ENCODE measurements around the gene RAPGEF2.

The RAPGEF2 gene

DNA sequence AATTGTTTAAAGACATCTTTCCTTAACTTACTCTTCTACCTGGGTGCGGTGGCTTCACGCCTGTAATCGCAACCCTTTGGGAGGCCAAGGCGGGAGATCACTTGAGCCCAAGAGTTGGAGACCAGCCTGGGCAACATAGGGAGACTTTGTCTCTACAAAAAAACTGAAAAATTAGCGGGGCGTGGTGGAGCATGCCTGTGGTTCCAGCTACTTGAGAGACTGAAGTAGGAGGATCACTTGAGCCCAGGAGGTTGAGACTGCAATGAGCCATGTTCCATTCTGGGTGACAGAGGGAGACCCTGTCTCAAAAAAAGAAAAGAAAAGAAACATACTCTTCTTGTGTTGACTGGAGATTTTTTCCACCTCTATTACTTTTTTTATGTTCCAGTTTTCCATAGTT lies 181.9 kb downstream of the RAPGEF2 start:
- H3K9me3 Mint-ChIP-seq: no peaks in the 10 kb centered on the region
- peak overlapping the region in 2 of 3 experiments; percentile 80 to 88 for H3K27ac Mint-ChIP-seq
- no peak overlapping the region for H3K4me3 Mint-ChIP-seq
- peaks cover 34% of the 10 kb centered on the region for H3K4me1 Mint-ChIP-seq
- TF ChIP-seq, protein P1, sequence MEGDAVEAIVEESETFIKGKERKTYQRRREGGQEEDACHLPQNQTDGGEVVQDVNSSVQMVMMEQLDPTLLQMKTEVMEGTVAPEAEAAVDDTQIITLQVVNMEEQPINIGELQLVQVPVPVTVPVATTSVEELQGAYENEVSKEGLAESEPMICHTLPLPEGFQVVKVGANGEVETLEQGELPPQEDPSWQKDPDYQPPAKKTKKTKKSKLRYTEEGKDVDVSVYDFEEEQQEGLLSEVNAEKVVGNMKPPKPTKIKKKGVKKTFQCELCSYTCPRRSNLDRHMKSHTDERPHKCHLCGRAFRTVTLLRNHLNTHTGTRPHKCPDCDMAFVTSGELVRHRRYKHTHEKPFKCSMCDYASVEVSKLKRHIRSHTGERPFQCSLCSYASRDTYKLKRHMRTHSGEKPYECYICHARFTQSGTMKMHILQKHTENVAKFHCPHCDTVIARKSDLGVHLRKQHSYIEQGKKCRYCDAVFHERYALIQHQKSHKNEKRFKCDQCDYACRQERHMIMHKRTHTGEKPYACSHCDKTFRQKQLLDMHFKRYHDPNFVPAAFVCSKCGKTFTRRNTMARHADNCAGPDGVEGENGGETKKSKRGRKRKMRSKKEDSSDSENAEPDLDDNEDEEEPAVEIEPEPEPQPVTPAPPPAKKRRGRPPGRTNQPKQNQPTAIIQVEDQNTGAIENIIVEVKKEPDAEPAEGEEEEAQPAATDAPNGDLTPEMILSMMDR (IDR thresholded peaks at IDR 0.05; ENCODE audit: unreplicated experiment in 3 of 3): no peak
- peaks cover 1% of the 10 kb centered on the region for H3K27me3 Mint-ChIP-seq (ENCODE audit: low read depth)
- peaks cover 9% of the 10 kb centered on the region for H3K36me3 Mint-ChIP-seq (ENCODE audit: low read depth)

DNA sequence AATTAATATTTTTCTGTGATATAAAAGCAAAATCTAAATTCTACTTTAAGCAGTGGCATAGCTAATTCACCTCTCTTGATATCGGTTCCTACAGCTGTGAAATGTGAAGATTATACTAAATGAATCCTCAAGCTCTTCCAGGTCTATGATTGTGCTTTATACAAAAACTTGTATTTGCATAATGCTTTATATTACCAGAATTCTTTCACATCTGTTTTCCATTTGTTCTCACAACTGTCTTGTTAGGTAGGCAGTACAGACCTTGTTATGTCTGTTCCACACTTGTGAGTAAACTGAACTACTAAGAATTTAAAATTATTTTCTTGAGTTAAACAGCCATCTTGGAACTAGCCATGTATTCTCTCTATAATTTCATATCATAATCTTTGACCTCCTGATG lies 184.9 kb downstream of the RAPGEF2 start:
- Mint-ChIP-seq H3K27me3 (ENCODE audit: low read depth) (no peaks in the 10 kb centered on the region), H3K4me3 (no peak overlapping the region), H3K9me3 (no peaks in the 10 kb centered on the region), H3K4me1 (peaks cover 30% of the 10 kb centered on the region), H3K36me3 (ENCODE audit: low read depth) (peaks cover 7% of the 10 kb centered on the region), H3K27ac (no peak overlapping the region)
- TF ChIP-seq, protein P1 (IDR thresholded peaks at IDR 0.05; ENCODE audit: unreplicated experiment in 3 of 3): no peak

GRCh38 chr4:159289682-159290081 lies 186.8 kb downstream of the RAPGEF2 start:
- Mint-ChIP-seq H3K27me3 (ENCODE audit: low read depth) (no peaks in the 10 kb centered on the region), H3K9me3 (no peaks in the 10 kb centered on the region), H3K4me3 (no peak overlapping the region), H3K4me1 (peaks cover 16% of the 10 kb centered on the region), H3K36me3 (ENCODE audit: low read depth) (peaks cover 7% of the 10 kb centered on the region), H3K27ac (no peak overlapping the region)
- TF ChIP-seq, protein P1 (IDR thresholded peaks at IDR 0.05; ENCODE audit: unreplicated experiment in 3 of 3): no peak

GRCh38 chr4:159290321-159291030 lies 187.6 kb downstream of the RAPGEF2 start:
- Mint-ChIP-seq H3K36me3 (ENCODE audit: low read depth) (peaks cover 7% of the 10 kb centered on the region), H3K9me3 (no peaks in the 10 kb centered on the region), H3K4me3 (no peak overlapping the region), H3K27ac (no peak overlapping the region), H3K27me3 (ENCODE audit: low read depth) (no peaks in the 10 kb centered on the region), H3K4me1 (peaks cover 16% of the 10 kb centered on the region)
- TF ChIP-seq, protein P1 (IDR thresholded peaks at IDR 0.05; ENCODE audit: unreplicated experiment in 3 of 3): no peak

GRCh38 chr4:159291176-159291575 lies 188.3 kb downstream of the RAPGEF2 start:
- no peak overlapping the region for H3K27ac Mint-ChIP-seq
- peaks cover 16% of the 10 kb centered on the region for H3K4me1 Mint-ChIP-seq
- H3K4me3 Mint-ChIP-seq: no peak overlapping the region
- H3K9me3 Mint-ChIP-seq: no peaks in the 10 kb centered on the region
- H3K27me3 Mint-ChIP-seq (ENCODE audit: low read depth): no peaks in the 10 kb centered on the region
- H3K36me3 Mint-ChIP-seq (ENCODE audit: low read depth): peaks cover 4% of the 10 kb centered on the region
- TF ChIP-seq, protein P1 (IDR thresholded peaks at IDR 0.05; ENCODE audit: unreplicated experiment in 3 of 3): no peak
